H1 (cell line): ENCODE data around the gene SCAMP4. TPM values are rescaled to one million over a fixed set of nuclear protein-coding genes. Genes with fewer than 3 reads are reported as not detected.

Source experiments
- CTCF ChIA-PET: fragments of 300-600 bp; sonication (Branson Sonifier 250); formaldehyde crosslinking; loops from one replicate; lab custom pipeline; 2021; ENCODE audit not compliant: partially characterized antibody; lab: Charles Lee
- POLR2A ChIA-PET: fragments of 300-600 bp; sonication (Branson Sonifier 250); formaldehyde crosslinking; loops from one replicate; lab custom pipeline; 2021; ENCODE audit warnings: inconsistent platforms; ENCODE audit not compliant: partially characterized antibody; lab: Charles Lee
- DNase-seq, 2 experiments: peaks; one replicate each; pipeline versions ENCODE4 v3.0.0 to v3.0.0-alpha.2; 2010 to 2022; ENCODE audit warnings: low spot score in 2 of 2, low read depth in 1 of 2, mixed read lengths in 1 of 2
- FAIRE-seq: peaks from 2 replicates; lab custom pipeline; 2011; peaks lifted over from hg19 to GRCh38; lab: Jason Lieb, UNC
- H2AFZ ChIP-seq: 2 replicates; pipeline ENCODE4 v1.8.1; 2012; ENCODE audit warnings: low read length, inconsistent platforms
- H2AK5ac ChIP-seq: 2 replicates; pipeline ENCODE4 v1.6.1; 2013; ENCODE audit warnings: low read depth, low read length
- H2BK120ac ChIP-seq: replicated peaks from 2 replicates; pipeline ENCODE3; 2013; ENCODE audit warnings: low read depth, low read length, inconsistent platforms
- H2BK12ac ChIP-seq: 2 replicates; pipeline ENCODE4 v1.6.1; 2013; ENCODE audit warnings: low read depth, low read length
- H2BK15ac ChIP-seq: 2 replicates; pipeline ENCODE4 v1.6.1; 2013; ENCODE audit warnings: low read length
- H2BK20ac ChIP-seq: 2 replicates; pipeline ENCODE4 v1.6.1; 2013; ENCODE audit warnings: low read length
- H2BK5ac ChIP-seq: 2 replicates; pipeline ENCODE4 v1.6.1; 2013; ENCODE audit warnings: low read depth, low read length
- H3K14ac ChIP-seq: 2 replicates; pipeline ENCODE4 v1.6.1; 2013; ENCODE audit warnings: inconsistent platforms; ENCODE audit not compliant: insufficient read length
- H3K18ac ChIP-seq: 2 replicates; pipeline ENCODE4 v1.6.1; 2013; ENCODE audit warnings: low read length; ENCODE audit errors: extremely low read depth
- H3K23ac ChIP-seq: 2 replicates; pipeline ENCODE4 v1.6.1; 2013; ENCODE audit warnings: inconsistent platforms; ENCODE audit not compliant: insufficient read length
- H3K23me2 ChIP-seq: 2 replicates; pipeline ENCODE4 v1.6.1; 2013; ENCODE audit warnings: low read depth, low read length
- H3K27ac ChIP-seq: 2 replicates; pipeline ENCODE4 v1.6.1; 2011; ENCODE audit warnings: low read depth, low read length, inconsistent platforms
- H3K27me3 ChIP-seq, 4 experiments: replicated peaks in 1 of 4; 1 replicate in 1 of 4; 2 replicates in 3 of 4; pipeline versions ENCODE4 v1.6.1 to v1.8.1; 2011 to 2013; ENCODE audit warnings: low read length in 3 of 4, mild to moderate bottlenecking in 3 of 4, inconsistent platforms in 2 of 4, mixed read lengths in 2 of 4, moderate library complexity in 1 of 4; ENCODE audit not compliant: control insufficient read depth in 3 of 4, insufficient read depth in 3 of 4; ENCODE audit errors: extremely low read depth in 1 of 4
- H3K36me3 ChIP-seq, 4 experiments: 2 replicates each; pipeline versions ENCODE4 v1.6.1 to v1.8.1; 2011 to 2013; ENCODE audit warnings: mild to moderate bottlenecking in 4 of 4, low read length in 3 of 4, moderate library complexity in 2 of 4, control low read depth in 1 of 4, inconsistent platforms in 1 of 4; ENCODE audit not compliant: insufficient read depth in 4 of 4, control insufficient read depth in 2 of 4
- H3K4ac ChIP-seq: replicated peaks from 2 replicates; pipeline ENCODE3; 2013; ENCODE audit warnings: low read length, low read depth, mixed read lengths, inconsistent platforms; ENCODE audit not compliant: insufficient read length
- H3K4me1 ChIP-seq, 4 experiments: replicated peaks in 1 of 4; 1 replicate in 1 of 4; 2 replicates in 3 of 4; pipeline versions ENCODE4 v1.6.1 to v1.8.1; 2011 to 2013; ENCODE audit warnings: low read length in 3 of 4, inconsistent platforms in 2 of 4, mixed read lengths in 1 of 4; ENCODE audit not compliant: insufficient read depth in 4 of 4, control insufficient read depth in 3 of 4
- H3K4me2 ChIP-seq, 2 experiments: 2 replicates each; pipeline versions ENCODE4 v1.6.1 to v1.8.1; 2011 to 2013; ENCODE audit warnings: low read depth in 2 of 2, low read length in 2 of 2, control low read depth in 1 of 2, inconsistent platforms in 1 of 2, mild to moderate bottlenecking in 1 of 2; ENCODE audit not compliant: insufficient read depth in 1 of 2
- H3K4me3 ChIP-seq, 4 experiments: fragments of 200-600, 300-600 bp in 1 of 4; sonication (generic), shearing (Covaris generic), sonication (Bioruptor Twin) in 1 of 4; 2 replicates each; pipeline versions ENCODE4 v1.5.1 to v1.8.1; 2011 to 2016; ENCODE audit warnings: low read length in 4 of 4, low read depth in 3 of 4, control low read depth in 2 of 4, inconsistent platforms in 2 of 4, mild to moderate bottlenecking in 2 of 4, mixed read lengths in 1 of 4, moderate library complexity in 1 of 4; ENCODE audit not compliant: insufficient read depth in 2 of 4; ENCODE audit errors: extremely low read depth in 1 of 4
- H3K56ac ChIP-seq: replicated peaks from 2 replicates; pipeline ENCODE3; 2013; ENCODE audit warnings: low read depth, mild to moderate bottlenecking, mixed read lengths, low read length, inconsistent platforms; ENCODE audit not compliant: insufficient read length
- H3K79me1 ChIP-seq: 2 replicates; pipeline ENCODE4 v1.6.1; 2013; ENCODE audit warnings: low read depth, low read length, control low read depth
- H3K79me2 ChIP-seq, 2 experiments: 2 replicates each; pipeline versions ENCODE4 v1.6.1 to v1.8.1; 2012 to 2013; ENCODE audit warnings: low read length in 2 of 2, mild to moderate bottlenecking in 2 of 2, inconsistent platforms in 1 of 2; ENCODE audit not compliant: insufficient read depth in 2 of 2, control insufficient read depth in 1 of 2
- H3K9ac ChIP-seq, 4 experiments: replicated peaks in 1 of 4; 1 replicate in 1 of 4; 2 replicates in 3 of 4; pipeline versions ENCODE4 v1.6.1 to v1.8.1; 2011 to 2013; ENCODE audit warnings: low read depth in 3 of 4, low read length in 3 of 4, control low read depth in 2 of 4, mild to moderate bottlenecking in 2 of 4, moderate library complexity in 2 of 4, inconsistent platforms in 1 of 4; ENCODE audit errors: extremely low read depth in 1 of 4
- H3K9me3 ChIP-seq, 2 experiments: 2 replicates each; pipeline versions ENCODE4 v1.6.1 to v1.8.1; 2012 to 2013; ENCODE audit warnings: mild to moderate bottlenecking in 2 of 2, moderate library complexity in 2 of 2, control low read depth in 1 of 2, inconsistent platforms in 1 of 2, low read depth in 1 of 2, low read length in 1 of 2, mixed read lengths in 1 of 2; ENCODE audit not compliant: insufficient read depth in 2 of 2
- H4K20me1 ChIP-seq, 2 experiments: replicated peaks in 1 of 2; 2 replicates each; pipeline versions ENCODE3 to v1.8.1; 2011 to 2013; ENCODE audit warnings: inconsistent platforms in 2 of 2, low read length in 2 of 2, mild to moderate bottlenecking in 1 of 2; ENCODE audit not compliant: insufficient read depth in 2 of 2, control insufficient read depth in 1 of 2
- H4K5ac ChIP-seq: 2 replicates; pipeline ENCODE4 v1.6.1; 2013; ENCODE audit warnings: low read length, low read depth, mixed read lengths, inconsistent platforms; ENCODE audit not compliant: insufficient read length
- H4K8ac ChIP-seq: 2 replicates; pipeline ENCODE4 v1.8.0; 2013; ENCODE audit warnings: mild to moderate bottlenecking, moderate library complexity, low read length, inconsistent platforms; ENCODE audit not compliant: insufficient read depth; ENCODE audit errors: extremely low read depth
- H4K91ac ChIP-seq: replicated peaks from 2 replicates; pipeline ENCODE3; 2013; ENCODE audit warnings: low read length, mixed read lengths, inconsistent platforms; ENCODE audit not compliant: insufficient read length
- CHD1 ChIP-seq: IDR thresholded peaks from 2 replicates; pipeline ENCODE4 v1.6.1; 2012; ENCODE audit warnings: low read depth, low read length, improper control_type of control experiment
- POLR2AphosphoS5 ChIP-seq: IDR thresholded peaks from 2 replicates; pipeline ENCODE4 v1.6.1; 2011; ENCODE audit warnings: low read depth, low read length
- WGBS, 2 experiments: shearing (Covaris generic) in 1 of 2; methylation state at CpG; one replicate each; pipeline versions ENCODE4 v1.1.6 to v1.1.7; 2013 to 2015; ENCODE audit warnings: low lambda C conversion rate in 2 of 2, mixed read lengths in 2 of 2, inconsistent platforms in 1 of 2, low coverage in 1 of 2, missing lambda C conversion rate in 1 of 2; ENCODE audit not compliant: insufficient replicate concordance in 2 of 2, insufficient coverage in 1 of 2, insufficient read length in 1 of 2; ENCODE audit errors: extremely low coverage in 1 of 2, missing lambda C conversion rate in 1 of 2; 5-methylcytosine and 5-hydroxymethylcytosine counted together
- polyA plus RNA-seq, 7 experiments: library from polyadenylated mRNA; depleted of rRNA in 3 of 7; stranded (reverse) in 5 of 7; unstranded in 2 of 7; fragments of >200 nt in 5 of 7; fragments of 200-250 nt in 2 of 7; gene quantifications; 1 replicate in 5 of 7; 2 replicates in 1 of 7; 4 replicates in 1 of 7; pipeline versions ENCODE4 v1.2.1 to v1.2.3, GENCODE V29; 2011 to 2013; ENCODE audit warnings: missing spikeins in 2 of 7, mixed read lengths in 2 of 7
- total RNA-seq: library from RNA; stranded (reverse); fragmentation: NEBNext Ultra II Directional; extraction: Animal tissue kit (Norgen Biotek cat#: 25700); gene quantifications from 2 replicates; pipeline ENCODE4 v1.2.1, GENCODE V29; 2021

Gene SCAMP4
- total and polyA plus RNA-seq, 2 of the 8 experiments (the other 6 are each of a cell fraction or from before 2014, with no cell fraction given): 17.1 to 61.4 TPM

DNA sequence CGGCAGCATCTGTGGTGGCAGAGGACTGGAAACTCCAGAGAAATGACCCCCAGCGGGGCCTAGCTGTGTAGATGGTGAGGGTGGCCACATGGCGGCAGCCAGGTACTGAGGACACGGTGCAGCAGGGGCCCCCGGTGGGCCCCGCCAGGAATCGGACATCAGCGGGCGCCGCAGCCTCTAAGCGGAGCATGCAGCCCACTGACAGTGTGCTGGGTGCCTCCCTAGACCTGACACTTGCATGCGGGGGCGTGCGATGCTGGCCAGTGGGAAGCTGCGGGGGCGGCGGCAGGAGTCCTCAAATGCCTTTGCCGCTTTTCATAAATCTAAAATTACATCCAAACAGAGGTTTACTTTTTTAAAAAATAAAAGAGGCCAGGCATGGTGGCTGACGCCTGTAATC is 16.1 kb downstream of the SCAMP4 start:
- Histone ChIP-seq H3K4me3 (no peak overlapping the region), H3K18ac (no peak overlapping the region), H3K9me3 (no peaks in the 10 kb centered on the region), H3K14ac (no peak overlapping the region), H3K79me1 (peaks cover 3% of the 10 kb centered on the region), H2BK5ac (no peak overlapping the region), H2AK5ac (no peak overlapping the region), H2BK20ac (no peak overlapping the region), H3K56ac (no peak overlapping the region), H3K23me2 (no peaks in the 10 kb centered on the region), H2BK12ac (no peak overlapping the region), H4K20me1 (peaks cover 3 to 6% of the 10 kb centered on the region in 2 experiments), H2AFZ (no peak overlapping the region), H4K5ac (no peak overlapping the region), H3K36me3 (peaks cover 12 to 50% (median 29%) of the 10 kb centered on the region in 4 experiments; a peak in 7 of 8 replicates), H4K8ac (no peak overlapping the region), H3K4ac (no peak overlapping the region), H4K91ac (no peak overlapping the region), H3K23ac (no peak overlapping the region), H3K27me3 (no peaks in the 10 kb centered on the region), H3K9ac (no peak overlapping the region), H2BK120ac (no peak overlapping the region), H3K27ac (no peak overlapping the region), H3K79me2 (no peaks in the 10 kb centered on the region), H3K4me2 (no peak overlapping the region), H3K4me1 (peaks cover 0 to 3% (median 0%) of the 10 kb centered on the region in 4 experiments; a peak in 1 of 7 replicates), H2BK15ac (no peak overlapping the region)
- WGBS, 2 experiments: 95% methylated on average over 19 of the region's 19 CpGs; no CpG with 5 or more reads in 1 of the 2 experiments
- POLR2A ChIA-PET: interaction anchor here (0.5 to 1.3 kb wide), 2 partner anchors 14 to 79 kb away, joined by 3 to 6 read pairs; no protein-coding TSS in a partner anchor
- TF ChIP-seq POLR2AphosphoS5: 0 out of 2 replicates have a peak, but pooled peaks have one; percentile 2
- no peak for TF ChIP-seq CHD1
- CTCF ChIA-PET: interaction anchor here (1.0 to 6.5 kb wide), 5 partner anchors 8 to 45 kb away, joined by 3 to 39 read pairs (median 3); no protein-coding TSS in a partner anchor
- FAIRE-seq (no peak), DNase-seq (no peak)
